CD14-positive monocyte (primary cell): ENCODE data around the gene SETD4. TPM values are rescaled to one million over a fixed set of nuclear protein-coding genes. Genes with fewer than 3 reads are reported as not detected.

ENCODE experiments used
- DNase-seq, 3 donors: peaks; one replicate each; pipeline ENCODE4 v3.0.0-alpha.2; 2011 to 2022
- H2AFZ ChIP-seq: 2 replicates; pipeline ENCODE4 v1.6.0; 2012; ENCODE audit warnings: mild to moderate bottlenecking, low read depth, low read length, inconsistent platforms; ENCODE audit not compliant: insufficient read depth, poor library complexity, severe bottlenecking
- H3K27ac ChIP-seq, 2 donors: 1 replicate in 1 of 2; 2 replicates in 1 of 2; pipeline ENCODE4 v1.5.1; 2012 to 2013; ENCODE audit warnings: low read length in 2 of 2, control low read depth in 1 of 2, inconsistent platforms in 1 of 2, low read depth in 1 of 2, mild to moderate bottlenecking in 1 of 2
- H3K27me3 ChIP-seq, 2 donors: one replicate each; pipeline versions ENCODE4 v1.6.0 to v1.6.1; 2011 to 2013; ENCODE audit warnings: low read length in 2 of 2; ENCODE audit not compliant: control insufficient read depth in 2 of 2, insufficient read depth in 2 of 2
- H3K36me3 ChIP-seq, 2 donors: replicated peaks in 1 of 2; 1 replicate in 1 of 2; 2 replicates in 1 of 2; pipeline versions ENCODE4 v1.5.1 to v1.6.1; 2012 to 2013; ENCODE audit warnings: low read length in 2 of 2, control low read depth in 1 of 2, inconsistent platforms in 1 of 2, mild to moderate bottlenecking in 1 of 2; ENCODE audit not compliant: insufficient read depth in 2 of 2, control insufficient read depth in 1 of 2
- H3K4me1 ChIP-seq, 2 donors: 1 replicate in 1 of 2; 2 replicates in 1 of 2; pipeline versions ENCODE4 v1.5.1 to v1.6.1; 2012 to 2013; ENCODE audit warnings: low read length in 2 of 2, control low read depth in 1 of 2, inconsistent platforms in 1 of 2, mild to moderate bottlenecking in 1 of 2, moderate library complexity in 1 of 2; ENCODE audit not compliant: insufficient read depth in 2 of 2, control insufficient read depth in 1 of 2
- H3K4me2 ChIP-seq: replicated peaks from 2 replicates; pipeline ENCODE3; 2012; ENCODE audit warnings: low read length, moderate library complexity, mild to moderate bottlenecking; ENCODE audit not compliant: poor library complexity, severe bottlenecking; ENCODE audit errors: extremely low read depth
- H3K4me3 ChIP-seq, 3 experiments: fragments of 200-600 bp in 1 of 3; sonication (generic) in 1 of 3; replicated peaks in 1 of 3; 1 replicate in 2 of 3; 2 replicates in 1 of 3; pipeline ENCODE4 v1.5.1; 2011 to 2013; ENCODE audit warnings: low read length in 3 of 3, mild to moderate bottlenecking in 3 of 3, control low read depth in 2 of 3, low read depth in 2 of 3, inconsistent platforms in 1 of 3, moderate library complexity in 1 of 3
- H3K79me2 ChIP-seq: 2 replicates; pipeline ENCODE4 v1.6.0; 2012; ENCODE audit warnings: mild to moderate bottlenecking, control low read depth, inconsistent platforms, low read length, moderate library complexity; ENCODE audit not compliant: insufficient read depth
- H3K9ac ChIP-seq: 2 replicates; pipeline ENCODE4 v1.6.0; 2017; ENCODE audit warnings: low read length, mild to moderate bottlenecking; ENCODE audit not compliant: insufficient read depth, poor library complexity, severe bottlenecking
- H3K9me3 ChIP-seq, 2 donors: replicated peaks in 1 of 2; 1 replicate in 1 of 2; 2 replicates in 1 of 2; pipeline versions ENCODE4 v1.5.1 to v1.6.1; 2012 to 2013; ENCODE audit warnings: low read length in 2 of 2, control low read depth in 1 of 2; ENCODE audit not compliant: control insufficient read depth in 1 of 2, insufficient read depth in 1 of 2
- H4K20me1 ChIP-seq: 2 replicates; pipeline ENCODE4 v1.6.0; 2012; ENCODE audit warnings: mild to moderate bottlenecking, low read length, control low read depth, moderate library complexity; ENCODE audit not compliant: insufficient read depth
- H3K27ac Mint-ChIP-seq, 7 donors: one replicate each; pipeline ENCODE4 v1.8.0; 2020; ENCODE audit warnings: mild to moderate bottlenecking in 7 of 7, mixed read lengths in 7 of 7, moderate library complexity in 6 of 7, inconsistent platforms in 2 of 7
- H3K27me3 Mint-ChIP-seq, 3 donors: one replicate each; pipeline ENCODE4 v1.8.0; 2021 to 2022; ENCODE audit warnings: low read depth in 3 of 3, mild to moderate bottlenecking in 3 of 3, mixed read lengths in 3 of 3, moderate library complexity in 3 of 3, inconsistent platforms in 1 of 3
- H3K36me3 Mint-ChIP-seq, 2 donors: one replicate each; pipeline ENCODE4 v1.8.0; 2020; ENCODE audit warnings: mixed read lengths in 2 of 2, inconsistent platforms in 1 of 2, mild to moderate bottlenecking in 1 of 2
- H3K4me1 Mint-ChIP-seq: one replicate; pipeline ENCODE4 v1.8.0; 2020; ENCODE audit warnings: mild to moderate bottlenecking, mixed read lengths
- H3K4me3 Mint-ChIP-seq, 2 donors: one replicate each; pipeline ENCODE4 v1.8.0; 2020; ENCODE audit warnings: mild to moderate bottlenecking in 2 of 2, mixed read lengths in 2 of 2, moderate library complexity in 1 of 2
- H3K9me3 Mint-ChIP-seq, 7 donors: one replicate each; pipeline ENCODE4 v1.8.0; 2020 to 2022; ENCODE audit warnings: mixed read lengths in 7 of 7, mild to moderate bottlenecking in 6 of 7, moderate library complexity in 6 of 7, inconsistent platforms in 2 of 7
- WGBS: methylation state at CpG from one replicate; pipeline ENCODE4 v1.1.5; 2013; ENCODE audit warnings: missing lambda C conversion rate; ENCODE audit not compliant: insufficient coverage; 5-methylcytosine and 5-hydroxymethylcytosine counted together
- intact Hi-C, 2 donors: fragments of 100-400 bp; cut with micrococcal nuclease; formaldehyde crosslinking; loops; one replicate each; pipeline versions ENCODE4 v1.15.0 to v1.15.1; 2023
- polyA plus RNA-seq, 3 donors: library from polyadenylated mRNA; depleted of rRNA in 1 of 3; unstranded in 2 of 3; stranded (reverse) in 1 of 3; fragments of 300-500 nt in 2 of 3; fragments of >200 nt in 1 of 3; fragmentation: Illumina TruSeq in 2 of 3; gene quantifications; 1 replicate in 2 of 3; 2 replicates in 1 of 3; pipeline ENCODE4 v1.2.3, GENCODE V29; 2012 to 2021
- small RNA-seq: library from RNA; depleted of rRNA; stranded (forward); fragments of <200 nt; gene quantifications from one replicate; pipeline ENCODE3, GENCODE V24; 2012; ENCODE audit warnings: low read depth; ENCODE audit not compliant: insufficient read length
- TF ChIP-seq, protein P1 (sequence below): fragments of 200-600 bp; IDR thresholded peaks from one replicate; pipeline ENCODE4 v1.8.0; 2022; ENCODE audit warnings: antibody characterized with exemption, mild to moderate bottlenecking

SETD4 gene
- polyA plus RNA-seq, 3 donors: 4.1 to 10.8 (median 4.3) TPM

DNA sequence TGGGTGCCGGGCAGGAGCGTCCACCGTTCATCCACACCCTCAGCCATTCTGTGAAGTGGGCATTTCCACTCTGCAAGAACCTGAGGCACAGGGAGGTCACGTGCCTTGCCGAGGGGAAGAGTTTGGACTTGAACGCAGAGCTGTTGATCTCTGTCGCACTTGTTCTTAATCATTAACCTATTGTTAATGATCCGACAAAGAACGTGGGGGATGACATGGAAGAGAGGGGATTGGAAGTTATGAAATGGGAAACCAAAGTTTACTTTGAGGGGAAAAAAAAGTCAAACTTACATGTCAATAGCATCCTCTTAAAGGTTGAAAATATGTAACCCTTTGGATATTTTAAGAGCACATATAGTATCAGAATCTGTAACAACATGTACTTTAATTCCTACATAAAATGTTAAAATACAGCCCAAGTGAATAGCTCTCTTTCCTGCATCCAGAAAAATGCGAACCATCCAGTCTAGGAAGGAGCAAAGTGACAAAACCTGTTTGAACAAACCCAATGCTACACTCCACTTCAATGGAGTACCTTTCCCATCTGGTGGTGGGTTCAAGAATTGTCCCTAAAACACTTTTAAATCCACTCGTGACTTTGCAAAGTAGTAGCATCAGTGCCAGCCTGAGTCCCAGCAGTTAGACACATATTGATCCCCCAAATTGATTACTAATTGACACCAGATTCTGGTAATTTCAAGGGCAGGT, 75.5 kb downstream of the SETD4 start:
- Histone ChIP-seq H3K27ac (no peak overlapping the region), H3K36me3 (no peaks in the 10 kb centered on the region), H3K4me2 (no peak overlapping the region), H3K27me3 (peaks cover 16 to 22% of the 10 kb centered on the region in 2 donors), H3K9me3 (no peaks in the 10 kb centered on the region), H3K4me1 (peaks cover 12 to 14% of the 10 kb centered on the region in 2 donors), H3K4me3 (no peak overlapping the region), H4K20me1 (no peaks in the 10 kb centered on the region), H3K9ac (no peak overlapping the region), H2AFZ (no peak overlapping the region), H3K79me2 (no peaks in the 10 kb centered on the region)
- Mint-ChIP-seq H3K9me3 (peaks cover 0 to 6% (median 0%) of the 10 kb centered on the region in 7 donors), H3K27ac (no peak overlapping the region), H3K36me3 (no peaks in the 10 kb centered on the region), H3K4me1 (peaks cover 14% of the 10 kb centered on the region), H3K4me3 (no peak overlapping the region), H3K27me3 (peaks cover 14 to 54% (median 34%) of the 10 kb centered on the region in 3 donors)
- DNase-seq: no peak
- TF ChIP-seq, protein P1, sequence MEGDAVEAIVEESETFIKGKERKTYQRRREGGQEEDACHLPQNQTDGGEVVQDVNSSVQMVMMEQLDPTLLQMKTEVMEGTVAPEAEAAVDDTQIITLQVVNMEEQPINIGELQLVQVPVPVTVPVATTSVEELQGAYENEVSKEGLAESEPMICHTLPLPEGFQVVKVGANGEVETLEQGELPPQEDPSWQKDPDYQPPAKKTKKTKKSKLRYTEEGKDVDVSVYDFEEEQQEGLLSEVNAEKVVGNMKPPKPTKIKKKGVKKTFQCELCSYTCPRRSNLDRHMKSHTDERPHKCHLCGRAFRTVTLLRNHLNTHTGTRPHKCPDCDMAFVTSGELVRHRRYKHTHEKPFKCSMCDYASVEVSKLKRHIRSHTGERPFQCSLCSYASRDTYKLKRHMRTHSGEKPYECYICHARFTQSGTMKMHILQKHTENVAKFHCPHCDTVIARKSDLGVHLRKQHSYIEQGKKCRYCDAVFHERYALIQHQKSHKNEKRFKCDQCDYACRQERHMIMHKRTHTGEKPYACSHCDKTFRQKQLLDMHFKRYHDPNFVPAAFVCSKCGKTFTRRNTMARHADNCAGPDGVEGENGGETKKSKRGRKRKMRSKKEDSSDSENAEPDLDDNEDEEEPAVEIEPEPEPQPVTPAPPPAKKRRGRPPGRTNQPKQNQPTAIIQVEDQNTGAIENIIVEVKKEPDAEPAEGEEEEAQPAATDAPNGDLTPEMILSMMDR: no peak
- 92% methylated on average over 6 of the region's 11 CpGs for WGBS
- intact Hi-C loops: no loop called here

Small RNA genes lying within 50 kb of the gene (small RNA-seq; reads per million reads assigned to genes)
- not detected for gene RNU6-992P

Other genes starting within 250 kb of the SETD4 start
- gene CBR1, start 9.5 kb upstream of the SETD4 start, polyA plus RNA-seq: 100 to 1,000 TPM in 2 of 3 donors, 10 to 100 TPM in 1; 36.9 to 114 (median 100) TPM
- gene CBR3, start 74.6 kb upstream of the SETD4 start, polyA plus RNA-seq: under 1 TPM in 2 of 3 donors, not detected in 1; 0.32 to 0.40 TPM
- 10 to 100 TPM in 2 of 3 donors, 1 to 10 TPM in 1; 6.0 to 14.4 (median 11.0) TPM for gene DOP1B, start 96.3 kb upstream of the SETD4 start, polyA plus RNA-seq